Stimulated activated naive CD8-positive, alpha-beta T cell treated with anti-CD3 and anti-CD28 coated beads, Interleukin-15, Interleukin-2, amounts not matched to agents 100 ng/mL and 50 ng/mL, for 24 hours (primary cell): ENCODE data around the gene STXBP4.

Source experiments
- H3K27ac Mint-ChIP-seq: one replicate; pipeline ENCODE4 v1.8.0; 2021; ENCODE audit warnings: mild to moderate bottlenecking, mixed read lengths
- H3K27me3 Mint-ChIP-seq: one replicate; pipeline ENCODE4 v1.8.0; 2021; ENCODE audit warnings: mixed read lengths
- H3K36me3 Mint-ChIP-seq: one replicate; pipeline ENCODE4 v1.8.0; 2021; ENCODE audit warnings: low read depth, mixed read lengths
- H3K4me1 Mint-ChIP-seq: one replicate; pipeline ENCODE4 v1.8.0; 2021; ENCODE audit warnings: low read depth, mixed read lengths
- H3K4me3 Mint-ChIP-seq: one replicate; pipeline ENCODE4 v1.8.0; 2021; ENCODE audit warnings: mild to moderate bottlenecking, mixed read lengths
- H3K9me3 Mint-ChIP-seq: one replicate; pipeline ENCODE4 v1.8.0; 2021; ENCODE audit warnings: mixed read lengths

STXBP4 gene

DNA sequence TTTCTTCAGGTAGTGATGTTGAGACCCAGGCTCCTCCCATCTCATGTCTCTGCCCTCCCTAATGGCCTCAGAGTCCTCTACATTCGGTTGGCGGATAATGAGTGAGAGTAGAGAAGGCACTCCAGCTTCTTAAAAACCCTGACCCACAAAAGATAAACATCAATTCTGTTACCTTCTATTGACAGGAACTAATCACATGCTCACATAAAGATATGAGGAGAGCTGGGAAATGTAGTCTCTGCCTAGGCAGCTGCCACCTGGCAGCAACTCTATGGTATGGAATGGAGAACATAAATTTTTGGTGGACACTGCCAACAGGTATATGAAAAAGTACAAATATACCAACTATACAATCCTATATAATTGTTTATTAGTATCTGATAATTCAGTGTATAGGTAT, 185.5 kb downstream of the STXBP4 start:
- no peaks in the 10 kb centered on the region for H3K4me1 Mint-ChIP-seq
- no peaks in the 10 kb centered on the region for H3K9me3 Mint-ChIP-seq
- peaks cover 4% of the 10 kb centered on the region for H3K36me3 Mint-ChIP-seq
- H3K27me3 Mint-ChIP-seq = no peaks in the 10 kb centered on the region
- H3K27ac Mint-ChIP-seq = no peak overlapping the region
- no peak overlapping the region for H3K4me3 Mint-ChIP-seq

DNA sequence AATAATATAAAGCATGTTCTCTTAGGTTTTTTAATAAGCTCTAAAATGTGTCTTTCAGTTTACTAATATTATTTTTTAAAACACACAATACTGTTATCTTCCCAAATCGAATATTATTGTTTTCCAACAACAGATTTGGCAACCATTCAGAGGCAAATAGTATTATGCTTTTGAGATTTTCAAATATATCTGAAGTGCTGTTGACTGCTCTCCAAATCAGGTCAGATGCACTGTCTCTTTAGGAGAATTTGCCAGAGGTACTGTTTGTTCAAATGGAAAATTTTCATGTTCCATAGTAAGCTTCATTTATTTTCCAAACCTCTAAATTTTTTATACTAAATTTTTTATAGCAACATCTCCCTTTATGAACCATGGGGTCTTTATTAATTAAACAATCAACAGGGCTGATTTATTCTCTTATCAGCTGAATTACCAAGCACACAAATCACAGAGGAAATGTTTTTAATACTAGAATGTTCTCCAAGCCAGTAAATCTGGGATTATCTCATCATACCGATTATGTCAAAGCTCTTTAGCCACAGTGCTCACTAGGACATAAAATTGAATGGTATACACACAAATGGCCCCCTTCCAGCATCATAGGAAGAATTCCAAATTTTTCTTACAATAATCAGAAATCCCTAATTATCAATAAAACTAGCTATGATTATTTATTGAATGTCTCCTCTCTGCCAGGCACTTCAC, 187.4 kb downstream of the STXBP4 start:
- Mint-ChIP-seq H3K36me3 (no peaks in the 10 kb centered on the region), H3K9me3 (no peaks in the 10 kb centered on the region), H3K27me3 (no peaks in the 10 kb centered on the region), H3K27ac (no peak overlapping the region), H3K4me1 (no peaks in the 10 kb centered on the region), H3K4me3 (no peak overlapping the region)

- Mint-ChIP-seq H3K36me3 (no peaks in the 10 kb centered on the region), H3K4me1 (no peaks in the 10 kb centered on the region), H3K4me3 (no peak overlapping the region), H3K27me3 (no peaks in the 10 kb centered on the region), H3K27ac (no peak overlapping the region), H3K9me3 (no peaks in the 10 kb centered on the region)
These were observed 188.6 kb downstream of the STXBP4 start for GRCh38 chr17:55157165-55157564.

DNA sequence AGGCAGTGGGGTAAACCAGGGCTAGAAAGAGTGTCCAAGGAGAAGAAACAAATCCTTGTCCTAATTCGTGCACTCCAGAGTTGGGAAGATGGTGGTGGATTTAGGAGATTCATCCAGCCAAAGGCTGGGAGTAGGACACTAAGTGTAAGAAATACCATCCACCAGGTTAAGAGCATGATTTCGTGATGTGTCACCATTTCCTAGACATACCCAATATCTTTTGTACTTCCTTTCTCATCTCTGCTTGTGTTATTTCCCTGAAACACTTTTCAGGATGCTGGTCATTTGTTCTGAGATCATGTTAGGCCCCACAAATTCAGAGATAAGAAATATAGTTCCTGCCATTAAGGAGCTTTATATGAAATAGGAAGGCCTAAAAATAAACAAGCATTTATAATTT, 189.9 kb downstream of the STXBP4 start:
- H3K9me3 Mint-ChIP-seq = no peaks in the 10 kb centered on the region
- no peaks in the 10 kb centered on the region for H3K27me3 Mint-ChIP-seq
- no peaks in the 10 kb centered on the region for H3K4me1 Mint-ChIP-seq
- H3K36me3 Mint-ChIP-seq = no peaks in the 10 kb centered on the region
- H3K4me3 Mint-ChIP-seq = no peak overlapping the region
- no peak overlapping the region for H3K27ac Mint-ChIP-seq

DNA sequence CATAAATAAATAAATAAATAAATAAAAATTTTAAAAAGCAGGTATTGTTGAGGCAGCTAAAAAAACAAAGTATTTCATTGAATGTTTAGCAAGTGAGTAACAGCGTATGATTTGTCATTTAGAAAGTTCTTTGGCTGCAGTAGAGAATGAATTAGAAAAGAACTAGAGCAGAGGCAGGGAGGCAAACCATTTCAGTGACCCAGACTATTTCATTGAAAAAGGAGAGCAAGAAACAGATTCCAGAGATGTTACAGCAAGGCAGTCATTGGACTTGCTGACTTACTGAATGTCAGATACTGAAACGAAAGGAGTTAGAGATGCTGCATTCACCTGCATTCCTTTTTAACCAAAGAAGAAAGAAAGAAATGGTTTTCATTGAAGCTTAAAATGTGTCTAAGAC, 190.7 kb downstream of the STXBP4 start:
- Mint-ChIP-seq H3K9me3 (no peaks in the 10 kb centered on the region), H3K27me3 (no peaks in the 10 kb centered on the region), H3K4me3 (no peak overlapping the region), H3K4me1 (no peaks in the 10 kb centered on the region), H3K27ac (no peak overlapping the region), H3K36me3 (no peaks in the 10 kb centered on the region)

DNA sequence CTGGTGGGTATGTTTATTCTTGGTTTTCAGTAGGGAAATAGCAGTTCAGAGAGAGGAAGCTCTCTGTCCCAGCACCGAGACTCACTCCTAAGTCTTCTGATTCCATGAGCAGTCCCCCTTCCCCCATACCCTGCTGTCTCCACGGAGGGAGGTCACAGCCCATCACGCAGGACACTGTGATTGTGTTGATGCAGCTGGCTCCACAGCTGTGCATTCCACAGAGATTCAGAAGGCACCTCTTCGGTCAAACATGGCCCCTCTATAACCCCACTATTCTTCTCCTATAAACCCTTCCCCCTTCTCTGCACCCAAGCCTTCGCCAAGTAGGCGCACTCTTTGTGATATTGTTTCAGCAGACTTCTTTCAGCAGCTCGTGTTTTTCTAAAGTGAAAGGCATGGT, 191.9 kb downstream of the STXBP4 start:
- Mint-ChIP-seq H3K4me3 (no peak overlapping the region), H3K36me3 (peaks cover 4% of the 10 kb centered on the region), H3K9me3 (no peaks in the 10 kb centered on the region), H3K27me3 (no peaks in the 10 kb centered on the region), H3K4me1 (no peaks in the 10 kb centered on the region), H3K27ac (no peak overlapping the region)

DNA sequence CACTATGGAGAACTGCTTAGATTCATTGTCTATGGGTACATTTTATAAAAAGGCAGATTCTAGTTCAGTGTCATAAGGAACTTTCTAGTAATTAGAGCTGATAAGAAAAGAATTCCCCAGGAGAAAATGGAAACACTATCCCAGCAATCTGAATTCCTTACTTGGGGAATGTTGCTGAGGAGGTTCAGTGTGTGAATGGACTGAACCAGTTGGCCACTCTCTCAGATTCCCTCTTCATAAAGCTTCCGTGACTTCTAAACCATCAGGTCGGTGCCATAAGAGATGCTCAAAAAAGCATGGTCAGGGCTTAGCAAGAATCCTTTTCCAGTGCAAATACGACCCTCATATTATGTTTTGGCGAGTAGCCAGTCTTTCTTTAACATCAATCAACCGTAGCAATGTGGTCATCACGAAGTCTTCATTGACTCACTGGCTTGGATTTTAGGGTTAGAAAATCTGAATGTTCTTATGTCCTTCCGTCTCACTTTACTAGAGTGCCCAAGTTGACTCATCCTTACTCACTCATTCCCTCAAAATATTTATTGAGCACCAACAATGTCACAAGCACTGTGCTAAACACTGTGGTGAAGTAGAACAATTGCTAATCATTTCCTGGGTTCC, 193.5 kb downstream of the STXBP4 start:
- Mint-ChIP-seq H3K36me3 (peaks cover 4% of the 10 kb centered on the region), H3K27me3 (no peaks in the 10 kb centered on the region), H3K9me3 (no peaks in the 10 kb centered on the region), H3K4me3 (no peak overlapping the region), H3K27ac (no peak overlapping the region), H3K4me1 (no peaks in the 10 kb centered on the region)

DNA sequence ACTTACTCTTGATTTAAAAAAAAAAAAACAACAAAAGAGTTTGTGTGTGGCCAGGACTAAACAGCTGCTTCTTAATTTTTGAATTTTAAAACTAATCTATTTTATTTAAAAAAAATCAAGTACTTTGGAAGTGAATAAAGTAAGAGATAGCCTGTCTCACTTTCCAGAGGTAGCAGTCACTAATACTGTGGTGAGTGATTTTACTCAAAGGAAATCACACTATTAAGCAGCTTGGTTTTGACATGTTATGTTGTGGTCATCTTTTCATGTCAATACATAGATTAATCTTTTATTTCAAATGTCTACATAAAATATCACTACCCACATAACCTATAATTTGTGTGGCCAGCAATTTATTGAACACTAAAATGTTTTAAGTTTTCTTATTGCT, 194.0 kb downstream of the STXBP4 start:
- Mint-ChIP-seq H3K4me3 (no peak overlapping the region), H3K4me1 (no peaks in the 10 kb centered on the region), H3K27ac (no peak overlapping the region), H3K27me3 (no peaks in the 10 kb centered on the region), H3K36me3 (peaks cover 4% of the 10 kb centered on the region), H3K9me3 (no peaks in the 10 kb centered on the region)

GRCh38 chr17:55163408-55163807, 194.8 kb downstream of the STXBP4 start:
- peaks cover 4% of the 10 kb centered on the region for H3K36me3 Mint-ChIP-seq
- H3K4me3 Mint-ChIP-seq = no peak overlapping the region
- H3K9me3 Mint-ChIP-seq = no peaks in the 10 kb centered on the region
- H3K27me3 Mint-ChIP-seq = no peaks in the 10 kb centered on the region
- no peaks in the 10 kb centered on the region for H3K4me1 Mint-ChIP-seq
- no peak overlapping the region for H3K27ac Mint-ChIP-seq

GRCh38 chr17:55166506-55166905, 197.9 kb downstream of the STXBP4 start:
- Mint-ChIP-seq H3K9me3 (no peaks in the 10 kb centered on the region), H3K36me3 (peaks cover 4% of the 10 kb centered on the region), H3K4me1 (no peaks in the 10 kb centered on the region), H3K27me3 (no peaks in the 10 kb centered on the region), H3K4me3 (no peak overlapping the region), H3K27ac (no peak overlapping the region)

DNA sequence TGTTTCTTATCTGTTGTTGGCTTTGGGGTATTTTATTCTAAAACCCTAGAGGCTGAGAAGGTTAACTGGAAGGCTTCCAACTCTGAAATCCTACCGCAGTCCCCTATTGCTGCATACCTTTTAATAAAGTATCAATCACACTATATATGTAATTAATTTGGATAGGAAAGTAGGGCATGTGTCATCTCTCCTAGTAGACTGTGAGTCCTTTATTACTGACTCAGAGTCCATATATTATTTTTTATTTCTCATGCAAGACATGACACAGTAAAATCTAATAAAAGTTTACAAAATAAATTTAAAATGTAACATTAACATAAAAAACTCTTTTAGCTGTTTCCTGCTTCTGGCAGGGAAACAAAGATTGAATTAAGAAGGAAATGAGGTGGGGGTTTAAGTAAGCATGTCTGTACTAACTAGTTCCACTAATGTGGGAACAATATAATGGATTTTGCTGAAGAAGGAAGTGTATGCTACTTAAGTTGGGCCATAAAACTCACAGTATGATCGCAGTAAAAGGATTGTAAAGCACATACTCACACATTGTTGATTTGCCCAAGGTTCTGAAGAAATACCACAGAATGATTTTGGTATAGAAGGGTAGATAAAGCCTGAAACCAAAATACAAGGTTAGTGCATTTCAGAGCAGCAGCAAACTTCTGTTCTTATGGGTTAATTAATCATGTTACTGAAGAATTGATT, 198.6 kb downstream of the STXBP4 start:
- H3K4me1 Mint-ChIP-seq = no peaks in the 10 kb centered on the region

GRCh38 chr17:55168958-55169687, 200.6 kb downstream of the STXBP4 start:
- H3K27ac Mint-ChIP-seq = no peak overlapping the region
- peaks cover 8% of the 10 kb centered on the region for H3K36me3 Mint-ChIP-seq
- H3K4me3 Mint-ChIP-seq = no peak overlapping the region
- no peaks in the 10 kb centered on the region for H3K27me3 Mint-ChIP-seq
- H3K4me1 Mint-ChIP-seq = no peaks in the 10 kb centered on the region
- peaks cover 4% of the 10 kb centered on the region for H3K9me3 Mint-ChIP-seq

More for the DNA sequence above, 198.6 kb downstream of the STXBP4 start:
- Mint-ChIP-seq H3K27me3 (no peaks in the 10 kb centered on the region), H3K4me3 (no peak overlapping the region), H3K27ac (no peak overlapping the region), H3K36me3 (peaks cover 4% of the 10 kb centered on the region), H3K9me3 (no peaks in the 10 kb centered on the region)

DNA sequence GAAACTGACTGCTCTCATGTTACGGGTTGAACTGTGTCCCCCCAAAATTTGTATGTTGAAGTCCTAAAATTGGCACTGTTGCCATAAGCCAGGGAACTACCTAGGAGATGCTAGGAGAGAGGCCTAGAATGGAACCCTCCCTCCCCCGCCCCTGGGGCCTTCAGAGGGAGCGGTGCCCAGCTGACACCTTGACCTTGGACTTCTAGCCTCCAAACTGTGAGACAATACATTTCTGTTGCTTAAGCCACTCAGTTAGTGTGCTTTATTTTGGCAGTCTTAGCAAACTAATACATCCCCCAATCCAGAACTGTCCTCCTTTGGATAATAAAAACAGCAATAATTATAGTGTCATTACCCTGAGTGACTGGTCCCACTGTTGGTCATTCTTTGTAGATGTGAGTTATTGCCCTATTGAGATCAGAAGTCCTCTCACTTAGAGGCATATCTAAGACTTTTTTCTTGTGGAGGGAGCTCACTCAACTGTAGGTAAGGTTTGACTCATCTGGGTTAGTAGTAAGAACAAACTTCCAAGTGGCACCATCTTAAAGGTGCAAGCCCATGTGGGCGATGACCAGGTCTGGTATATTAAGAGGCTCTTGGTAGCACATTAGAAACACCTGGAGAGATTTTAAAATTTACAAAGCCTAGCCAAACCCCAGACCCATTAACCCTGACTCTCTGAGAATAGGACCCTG, 203.2 kb downstream of the STXBP4 start:
- Mint-ChIP-seq H3K4me3 (no peak overlapping the region), H3K36me3 (peaks cover 9% of the 10 kb centered on the region), H3K4me1 (peaks cover 12% of the 10 kb centered on the region), H3K27ac (no peak overlapping the region), H3K9me3 (peaks cover 9% of the 10 kb centered on the region), H3K27me3 (no peaks in the 10 kb centered on the region)

DNA sequence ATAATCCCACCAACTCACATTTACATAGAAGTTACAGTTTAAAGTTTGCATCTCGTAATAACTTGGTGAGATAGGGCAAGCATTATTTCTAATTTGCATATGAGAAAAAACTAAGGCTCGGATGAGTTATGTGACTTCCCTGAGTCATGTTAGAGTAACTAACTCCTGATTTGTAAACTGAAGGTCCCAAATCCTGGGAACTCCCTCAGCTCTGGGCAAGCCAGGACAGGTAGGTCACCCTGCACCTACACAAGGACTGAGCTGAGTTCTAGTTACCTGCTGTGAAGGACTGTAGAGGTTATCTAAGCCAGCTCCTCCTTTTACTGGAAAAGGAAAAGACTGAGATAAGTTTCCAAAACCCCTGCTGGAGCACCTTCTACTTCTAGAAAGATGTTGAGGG, 204.0 kb downstream of the STXBP4 start:
- no peak overlapping the region for H3K4me3 Mint-ChIP-seq
- no peaks in the 10 kb centered on the region for H3K27me3 Mint-ChIP-seq
- peaks cover 9% of the 10 kb centered on the region for H3K9me3 Mint-ChIP-seq
- H3K4me1 Mint-ChIP-seq = peaks cover 12% of the 10 kb centered on the region
- H3K27ac Mint-ChIP-seq = no peak overlapping the region
- H3K36me3 Mint-ChIP-seq = peaks cover 9% of the 10 kb centered on the region
